ENCODE data around the gene CORO6.

Gene CORO6

DNA sequence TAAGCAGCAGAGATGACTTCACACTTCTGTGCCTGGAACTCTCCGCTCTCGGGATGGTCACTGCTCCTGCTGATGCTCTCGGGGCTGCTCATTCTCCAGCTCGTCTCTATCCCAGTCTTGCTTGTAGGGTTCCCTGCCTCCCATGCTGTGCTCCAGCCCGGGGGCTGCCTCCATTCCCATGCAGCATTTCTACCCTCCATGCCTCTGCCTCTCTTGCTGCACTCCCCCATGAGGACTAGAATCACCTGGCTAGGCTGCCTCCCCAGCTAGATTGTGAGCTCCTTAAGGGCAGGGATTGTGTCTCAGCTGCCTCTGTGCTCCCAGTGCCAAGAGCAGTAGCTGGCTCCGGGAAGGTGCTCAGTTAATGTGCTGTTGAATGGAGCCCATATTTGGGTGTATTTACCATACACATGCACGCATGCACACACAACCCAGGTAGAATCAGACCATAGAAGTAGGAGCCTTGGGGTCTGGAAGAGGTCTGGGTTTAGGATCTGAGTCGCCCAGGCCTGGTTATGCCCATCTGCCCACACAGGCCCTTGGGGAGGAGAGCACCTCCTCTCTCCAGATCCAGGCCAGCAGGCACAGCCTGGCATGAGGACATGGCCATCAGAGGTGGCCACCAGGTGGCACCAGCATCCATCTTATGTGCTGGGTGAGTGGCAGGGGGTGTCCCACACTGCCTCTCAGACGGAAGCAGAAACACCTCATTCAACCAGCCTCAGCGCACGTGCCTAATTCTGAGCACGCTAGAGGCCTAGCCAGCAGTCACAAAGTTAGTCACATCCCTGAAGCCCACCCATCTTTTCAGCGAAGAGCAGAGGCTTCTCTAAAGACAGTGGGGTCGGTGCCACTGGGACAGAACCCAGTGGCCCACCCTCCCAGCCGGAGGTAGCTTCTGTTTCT lies 42.6 kb downstream of the CORO6 start:
- peak; percentile 26; the same call in 1 of the 2 replicates for TF ChIP-seq ZFX (IDR thresholded peaks at IDR 0.05)
- TF ChIP-seq, protein P1, sequence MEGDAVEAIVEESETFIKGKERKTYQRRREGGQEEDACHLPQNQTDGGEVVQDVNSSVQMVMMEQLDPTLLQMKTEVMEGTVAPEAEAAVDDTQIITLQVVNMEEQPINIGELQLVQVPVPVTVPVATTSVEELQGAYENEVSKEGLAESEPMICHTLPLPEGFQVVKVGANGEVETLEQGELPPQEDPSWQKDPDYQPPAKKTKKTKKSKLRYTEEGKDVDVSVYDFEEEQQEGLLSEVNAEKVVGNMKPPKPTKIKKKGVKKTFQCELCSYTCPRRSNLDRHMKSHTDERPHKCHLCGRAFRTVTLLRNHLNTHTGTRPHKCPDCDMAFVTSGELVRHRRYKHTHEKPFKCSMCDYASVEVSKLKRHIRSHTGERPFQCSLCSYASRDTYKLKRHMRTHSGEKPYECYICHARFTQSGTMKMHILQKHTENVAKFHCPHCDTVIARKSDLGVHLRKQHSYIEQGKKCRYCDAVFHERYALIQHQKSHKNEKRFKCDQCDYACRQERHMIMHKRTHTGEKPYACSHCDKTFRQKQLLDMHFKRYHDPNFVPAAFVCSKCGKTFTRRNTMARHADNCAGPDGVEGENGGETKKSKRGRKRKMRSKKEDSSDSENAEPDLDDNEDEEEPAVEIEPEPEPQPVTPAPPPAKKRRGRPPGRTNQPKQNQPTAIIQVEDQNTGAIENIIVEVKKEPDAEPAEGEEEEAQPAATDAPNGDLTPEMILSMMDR (conservative IDR thresholded peaks at IDR 0.05): peak; percentile 95
- peak overlapping the region; percentile 26 for H3K27ac ChIP-seq

DNA sequence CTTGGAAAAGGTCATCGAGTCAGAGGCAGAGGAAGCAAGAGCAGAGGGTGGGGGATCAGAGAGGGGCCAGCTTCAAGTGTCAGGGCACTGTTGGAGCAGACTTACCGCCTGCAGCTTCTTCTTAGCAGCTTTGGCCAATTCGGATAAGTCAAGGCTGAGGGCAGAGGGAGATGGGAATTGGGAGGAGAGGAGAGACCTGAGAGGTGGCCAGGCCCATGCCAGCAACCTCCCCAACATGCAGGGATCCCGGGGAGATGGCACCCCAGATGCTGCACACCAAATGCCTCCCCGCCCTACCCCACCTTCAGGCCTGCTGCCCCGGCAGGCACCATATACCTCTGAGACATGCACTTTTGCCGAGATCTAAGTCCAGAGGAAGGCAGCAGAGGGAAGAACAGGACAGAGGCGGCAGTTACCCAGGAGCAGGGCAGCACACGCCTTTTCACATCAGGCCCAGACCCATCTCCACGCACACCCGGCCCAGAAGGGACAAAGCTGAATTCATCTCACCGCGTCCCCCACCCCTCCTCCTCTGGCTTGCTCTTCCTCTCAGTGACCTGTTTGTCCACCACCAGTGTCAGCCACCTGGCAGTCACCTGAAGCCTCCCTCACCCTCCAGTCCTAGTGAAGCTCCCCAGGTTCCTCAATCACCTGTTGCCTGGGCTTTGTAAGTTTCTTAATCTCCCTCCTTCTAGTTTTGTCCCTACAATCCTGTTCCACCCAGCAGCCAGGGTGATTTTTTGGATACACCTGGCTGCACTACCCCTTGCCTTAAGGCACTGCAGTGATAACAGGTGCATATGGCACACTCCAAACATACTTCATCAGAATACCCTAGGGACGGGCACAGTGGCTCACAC lies 43.9 kb downstream of the CORO6 start:
- no peak for TF ChIP-seq ZFX (IDR thresholded peaks at IDR 0.05)
- TF ChIP-seq, protein P1 (conservative IDR thresholded peaks at IDR 0.05): no peak
- no peak overlapping the region for H3K27ac ChIP-seq

DNA sequence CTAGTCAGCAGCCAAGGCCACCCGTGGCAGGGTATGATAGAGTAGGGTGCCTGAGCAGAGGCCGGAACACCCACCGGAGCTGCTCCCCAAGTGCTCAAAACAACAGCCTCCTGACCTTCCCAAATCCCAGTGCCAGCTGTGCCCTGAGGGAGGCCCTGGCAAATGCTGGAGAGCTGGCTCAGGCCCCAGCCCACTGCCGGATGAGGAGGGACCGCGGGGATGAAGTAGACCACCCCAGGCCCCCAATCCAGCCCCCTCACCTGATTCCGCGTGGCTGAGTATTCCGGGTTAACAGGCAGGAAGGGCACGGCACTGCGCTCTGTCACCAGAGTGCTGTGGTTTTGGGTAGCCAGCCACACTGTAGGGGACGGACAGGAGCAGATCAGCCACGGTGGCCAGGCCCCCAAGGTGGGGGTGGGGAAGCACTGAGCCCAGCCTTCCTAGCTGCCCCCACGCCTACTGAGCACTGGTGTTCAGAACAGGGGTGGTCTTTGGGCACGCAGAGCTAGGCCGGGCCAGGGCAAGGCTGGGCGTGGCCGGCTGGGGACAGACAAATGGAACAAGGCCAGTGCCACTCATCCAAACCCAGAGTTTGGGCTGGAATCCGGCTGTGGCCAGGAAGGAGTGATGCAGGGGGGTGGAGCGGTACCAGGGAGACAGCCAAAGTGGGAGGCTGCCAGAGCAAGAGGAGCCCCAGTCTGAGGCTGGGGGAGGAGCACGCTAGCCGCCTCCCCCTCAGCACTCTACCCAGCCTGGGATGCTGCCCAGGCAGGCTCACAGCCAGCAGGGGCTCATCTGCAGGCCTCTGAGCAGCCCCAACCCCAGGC lies 45.1 kb downstream of the CORO6 start:
- H3K27ac ChIP-seq: no peak overlapping the region
- no peak for TF ChIP-seq ZFX (IDR thresholded peaks at IDR 0.05)

DNA sequence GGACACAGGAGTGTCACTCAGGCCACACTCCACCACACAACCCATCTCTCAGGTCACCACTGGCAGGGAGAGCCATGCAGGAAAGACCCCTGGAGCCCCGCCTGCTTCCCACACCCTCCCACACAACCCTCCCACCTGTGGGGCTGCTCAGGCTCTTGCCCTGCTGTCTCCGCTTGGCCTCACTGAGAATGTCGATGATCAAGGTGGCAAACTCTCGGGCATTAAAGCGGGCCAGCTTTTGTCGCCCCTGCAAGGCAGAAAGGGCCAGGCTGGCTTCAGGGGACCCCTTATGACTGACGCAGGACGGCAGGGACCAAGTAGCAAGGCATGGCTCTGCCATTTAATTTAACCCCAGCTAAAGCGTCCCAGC lies 45.7 kb downstream of the CORO6 start:
- no peak overlapping the region for H3K27ac ChIP-seq
- TF ChIP-seq, protein P1 (conservative IDR thresholded peaks at IDR 0.05): no peak
- TF ChIP-seq ZFX (IDR thresholded peaks at IDR 0.05): no peak

DNA sequence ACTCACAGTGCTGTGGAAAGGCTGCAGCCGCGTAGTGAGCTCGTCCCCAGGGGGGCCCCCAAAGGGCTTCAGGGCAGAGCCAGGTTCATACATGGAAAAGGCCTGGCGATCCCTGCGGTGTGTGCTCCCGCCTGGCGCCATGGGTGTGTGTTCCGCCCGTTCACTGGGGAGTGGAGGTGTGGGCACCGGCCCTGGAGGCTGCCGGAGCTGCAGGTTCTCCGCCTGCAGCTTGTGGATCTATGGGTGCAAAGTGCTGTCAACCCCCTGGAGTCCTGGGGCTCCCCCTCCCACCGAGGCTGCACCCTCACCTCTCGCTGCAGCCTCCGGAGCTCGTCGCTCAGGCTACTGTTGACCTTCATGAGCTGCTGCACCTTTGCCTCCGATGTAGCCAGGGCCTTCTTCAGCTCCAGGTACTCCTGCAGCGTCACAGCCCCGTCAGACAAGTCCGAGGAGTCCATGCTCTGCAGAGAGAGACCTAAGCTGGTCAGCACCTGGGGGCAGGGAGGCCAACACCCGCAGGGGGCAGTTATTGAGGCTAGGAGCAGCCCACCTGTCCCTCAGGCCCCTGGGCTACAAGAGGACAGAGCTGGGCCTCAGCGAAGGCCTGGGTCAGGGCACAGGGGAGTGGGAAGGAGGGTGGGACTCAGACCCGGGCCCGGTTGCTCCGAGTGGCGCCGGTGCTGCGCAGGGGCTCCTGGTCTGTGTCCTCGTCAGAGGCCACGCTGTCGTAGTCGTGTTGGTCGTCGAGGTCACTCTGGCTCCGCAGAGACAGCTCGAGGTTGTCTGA lies 46.3 kb downstream of the CORO6 start:
- no peak for TF ChIP-seq ZFX (IDR thresholded peaks at IDR 0.05)
- TF ChIP-seq, protein P1 (conservative IDR thresholded peaks at IDR 0.05): no peak
- H3K27ac ChIP-seq: no peak overlapping the region

DNA sequence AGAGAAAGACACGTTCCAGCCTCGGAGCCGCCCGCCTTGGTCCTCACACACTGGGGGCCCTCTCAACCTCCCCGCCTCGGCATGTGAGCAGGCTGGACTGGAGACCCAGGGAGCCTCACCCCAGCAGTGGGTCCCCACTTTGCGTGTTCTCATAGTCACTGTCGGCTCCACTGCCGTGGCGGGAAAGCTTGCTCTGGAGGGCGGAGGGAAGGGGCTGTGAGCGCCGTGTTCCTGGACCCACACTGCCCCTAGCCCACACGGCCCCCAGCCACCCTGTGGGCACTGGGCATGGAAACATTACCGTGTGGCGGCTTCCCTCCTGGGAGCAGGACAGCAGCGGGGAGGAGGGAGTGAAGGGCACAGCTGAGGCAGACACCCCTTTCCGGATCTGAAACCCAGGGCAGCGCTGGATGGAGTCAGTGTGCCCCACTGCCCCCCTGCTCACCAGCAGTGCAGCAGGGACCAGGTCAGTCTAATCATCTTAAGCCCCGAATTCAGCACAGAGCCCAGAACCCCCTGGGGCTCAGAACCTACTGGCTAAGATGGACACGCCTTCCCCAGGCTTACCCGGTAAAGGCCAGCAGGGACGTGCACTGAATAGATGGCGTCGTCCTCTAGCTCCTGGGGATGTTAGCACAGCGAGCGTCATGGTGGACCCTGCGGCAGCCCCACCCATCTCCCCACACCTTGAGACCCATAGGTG lies 47.0 kb downstream of the CORO6 start:
- no peak overlapping the region for H3K27ac ChIP-seq

More for the DNA sequence above, 47.0 kb downstream of the CORO6 start:
- TF ChIP-seq, protein P1 (conservative IDR thresholded peaks at IDR 0.05): no peak
- no peak for TF ChIP-seq ZFX (IDR thresholded peaks at IDR 0.05)
